ENCODE results near the gene RPLP2. TPM values are rescaled to one million over a fixed set of nuclear protein-coding genes. Genes with fewer than 3 reads are reported as not detected.

The RPLP2 gene
- total RNA-seq, 2 experiments from 2014 or later: 2,888 to 3,019 TPM

GRCh38 chr11:812390-812789 is 2.6 kb downstream of the RPLP2 start:
- Mint-ChIP-seq H3K27ac (peak overlapping the region; percentile 45), H3K9me3 (no peaks in the 10 kb centered on the region), H3K27me3 (no peaks in the 10 kb centered on the region), H3K4me1 (peaks cover 26% of the 10 kb centered on the region), H3K4me3 (no peak overlapping the region), H3K36me3 (peaks cover 14% of the 10 kb centered on the region)
- no peak for DNase-seq
- ATAC-seq (ENCODE audit: low read depth): no peak
- POLR2A ChIA-PET: interaction anchor here (1.1 kb wide), 1 partner anchor 20 kb away, joined by 4 read pairs; the partner anchor contains the start of gene CD151

GRCh38 chr11:813072-813455 is 3.3 kb downstream of the RPLP2 start:
- no peak for ATAC-seq (ENCODE audit: low read depth)
- Mint-ChIP-seq H3K36me3 (peaks cover 14% of the 10 kb centered on the region), H3K4me1 (peaks cover 23% of the 10 kb centered on the region), H3K4me3 (no peak overlapping the region), H3K27me3 (no peaks in the 10 kb centered on the region), H3K27ac (no peak overlapping the region), H3K9me3 (no peaks in the 10 kb centered on the region)
- POLR2A ChIA-PET: interaction anchor here (1.1 kb wide), 1 partner anchor 20 kb away, joined by 4 read pairs; the partner anchor contains the start of gene CD151
- no peak for DNase-seq

GRCh38 chr11:813456-814096 is 3.8 kb downstream of the RPLP2 start:
- DNase-seq: no peak
- Mint-ChIP-seq H3K36me3 (peaks cover 14% of the 10 kb centered on the region), H3K27me3 (no peaks in the 10 kb centered on the region), H3K4me1 (peaks cover 21% of the 10 kb centered on the region), H3K4me3 (no peak overlapping the region), H3K9me3 (no peaks in the 10 kb centered on the region), H3K27ac (no peak overlapping the region)
- ATAC-seq (ENCODE audit: low read depth): no peak
- POLR2A ChIA-PET: interaction anchor here (1.1 kb wide), 1 partner anchor 19 kb away, joined by 4 read pairs; the partner anchor contains the start of gene CD151

GRCh38 chr11:815675-816432 is 6.1 kb downstream of the RPLP2 start:
- H3K27ac Mint-ChIP-seq: no peak overlapping the region
- no peaks in the 10 kb centered on the region for H3K27me3 Mint-ChIP-seq
- DNase-seq (no peak), ATAC-seq (ENCODE audit: low read depth) (no peak)
- no peak overlapping the region for H3K4me3 Mint-ChIP-seq
- H3K4me1 Mint-ChIP-seq: peaks cover 17% of the 10 kb centered on the region
- peaks cover 14% of the 10 kb centered on the region for H3K36me3 Mint-ChIP-seq
- POLR2A ChIA-PET: no interaction called here
- no peaks in the 10 kb centered on the region for H3K9me3 Mint-ChIP-seq

DNA sequence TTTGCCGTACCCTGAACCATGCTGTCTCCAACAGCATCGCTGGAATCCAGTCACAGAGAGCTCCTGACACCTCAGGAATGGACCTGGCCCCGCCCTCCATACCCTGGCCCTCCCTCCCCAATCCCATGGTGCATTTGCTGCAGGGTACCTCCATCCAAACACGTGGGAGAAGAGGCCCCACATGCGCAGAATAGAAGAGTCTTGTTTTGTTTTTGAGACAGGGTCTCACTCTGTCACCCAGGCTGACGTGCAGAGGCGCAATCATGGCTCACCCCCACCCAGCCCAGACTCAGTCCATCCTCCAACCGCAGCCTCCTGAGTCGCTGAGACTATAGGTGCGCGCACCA is 6.6 kb downstream of the RPLP2 start:
- Mint-ChIP-seq H3K4me1 (peaks cover 15% of the 10 kb centered on the region), H3K27ac (no peak overlapping the region), H3K36me3 (peaks cover 11% of the 10 kb centered on the region), H3K9me3 (no peaks in the 10 kb centered on the region), H3K4me3 (no peak overlapping the region), H3K27me3 (no peaks in the 10 kb centered on the region)
- POLR2A ChIA-PET: no interaction called here
- DNase-seq (no peak), ATAC-seq (ENCODE audit: low read depth) (no peak)

GRCh38 chr11:818396-819128 is 8.8 kb downstream of the RPLP2 start, which contains the start of gene PNPLA2:
PNPLA2 (plus strand) TSS chr11:818914; CDS start chr11:819719, 805 bp downstream.
- Mint-ChIP-seq H3K27me3 (no peaks in the 10 kb centered on the region), H3K36me3 (peaks cover 3% of the 10 kb centered on the region), H3K4me3 (peak within 1 kb of the TSS; percentile 82), H3K9me3 (no peaks in the 10 kb centered on the region), H3K27ac (peak within 1 kb of the TSS; percentile 82), H3K4me1 (peaks cover 7% of the 10 kb centered on the region)
- ATAC-seq (ENCODE audit: low read depth) (no peak), DNase-seq (no peak)
- POLR2A ChIA-PET: interaction anchor here (0.9 to 3.0 kb wide), 16 partner anchors 8 to 499 kb away, joined by 3 to 51 read pairs (median 10); partner anchors contain the start of genes CD151, CHID1, CRACR2B and DEAF1

DNA sequence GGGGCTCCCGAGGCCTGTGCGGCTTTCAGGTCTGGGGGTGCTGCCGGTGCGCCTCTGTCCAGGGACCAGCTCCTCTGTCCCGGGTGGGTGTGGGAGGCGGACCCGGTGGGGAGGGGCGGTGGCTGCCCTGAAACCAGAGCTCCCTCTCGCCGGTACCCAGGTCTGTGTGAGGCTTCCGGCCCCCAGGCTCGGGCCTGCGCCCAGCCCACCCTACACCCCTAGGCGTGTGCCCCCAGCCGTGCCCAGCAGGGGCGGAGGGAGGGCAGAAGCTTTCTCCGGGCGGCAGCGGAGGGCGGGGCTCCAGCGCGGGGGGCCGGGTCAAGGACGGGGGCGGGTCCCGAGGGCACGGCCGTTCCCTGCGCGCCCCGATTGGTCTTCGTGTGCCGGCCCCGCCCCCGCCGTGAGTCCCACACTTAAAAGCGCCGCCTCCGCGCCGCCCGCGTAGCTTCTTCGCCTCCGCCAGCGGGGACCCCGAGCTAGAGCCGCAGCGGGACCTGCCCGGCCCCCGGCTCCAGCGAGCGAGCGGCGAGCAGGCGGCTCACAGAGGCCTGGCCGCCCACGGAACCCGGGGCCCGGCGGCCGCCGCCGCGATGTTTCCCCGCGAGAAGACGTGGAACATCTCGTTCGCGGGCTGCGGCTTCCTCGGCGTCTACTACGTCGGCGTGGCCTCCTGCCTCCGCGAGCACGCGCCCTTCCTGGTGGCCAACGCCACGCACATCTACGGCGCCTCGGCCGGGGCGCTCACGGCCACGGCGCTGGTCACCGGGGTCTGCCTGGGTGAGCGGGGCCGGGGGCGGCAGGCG is 9.6 kb downstream of the RPLP2 start:
- H3K36me3 Mint-ChIP-seq: peaks cover 2% of the 10 kb centered on the region
- DNase-seq (peak; percentile 97), ATAC-seq (ENCODE audit: low read depth) (peak; percentile 62)
- H3K27ac Mint-ChIP-seq: peak overlapping the region; percentile 82
- H3K4me3 Mint-ChIP-seq: peak overlapping the region; percentile 82
- no peaks in the 10 kb centered on the region for H3K9me3 Mint-ChIP-seq
- no peaks in the 10 kb centered on the region for H3K27me3 Mint-ChIP-seq
- POLR2A ChIA-PET: interaction anchor here (0.9 to 3.0 kb wide), 17 partner anchors 8 to 500 kb away, joined by 3 to 51 read pairs (median 8); partner anchors contain the start of genes CD151, CHID1, CRACR2B and DEAF1
- H3K4me1 Mint-ChIP-seq: peaks cover 7% of the 10 kb centered on the region

DNA sequence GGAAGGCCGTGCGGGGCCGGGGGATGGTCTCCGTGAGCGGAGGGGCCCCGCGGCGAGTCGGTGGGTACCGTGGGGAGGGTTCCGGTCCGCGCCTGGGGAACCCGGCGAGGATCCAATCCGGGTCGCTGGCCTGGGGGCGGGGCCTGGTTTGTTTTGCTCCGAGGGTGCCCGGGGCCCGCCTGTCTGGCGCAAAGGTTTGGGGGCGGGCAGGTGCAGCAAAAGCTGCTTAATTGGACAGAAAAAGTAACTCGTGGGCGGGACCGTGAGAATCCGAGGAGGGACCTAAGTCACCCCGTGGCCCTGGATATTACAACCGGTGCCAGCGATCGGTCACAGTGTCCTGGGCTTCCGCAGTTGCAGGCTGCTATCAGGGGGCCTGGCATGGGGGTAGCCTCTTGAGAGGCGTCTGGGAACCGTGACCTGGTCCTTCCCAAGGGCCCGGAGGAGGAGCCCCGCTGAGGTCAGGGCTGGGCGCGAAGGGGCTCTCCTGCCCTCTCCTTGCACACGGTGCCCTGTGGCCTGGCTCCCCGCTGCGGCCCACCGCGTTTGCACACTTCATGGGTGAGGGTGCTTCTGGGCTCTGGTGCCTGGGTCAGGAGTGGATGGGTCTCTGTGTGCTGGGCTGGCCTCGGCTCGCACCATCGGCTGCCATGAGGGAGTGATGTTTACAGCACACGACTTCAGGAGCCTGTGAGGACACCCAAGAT is 10.3 kb downstream of the RPLP2 start:
- peaks cover 4% of the 10 kb centered on the region for H3K36me3 Mint-ChIP-seq
- ATAC-seq (ENCODE audit: low read depth): peak; percentile 74
- peak overlapping the region; percentile 82 for H3K27ac Mint-ChIP-seq
- H3K9me3 Mint-ChIP-seq: no peaks in the 10 kb centered on the region
- POLR2A ChIA-PET: interaction anchor here (1.0 to 3.0 kb wide), 14 partner anchors 9 to 283 kb away, joined by 3 to 51 read pairs (median 14); partner anchors contain the start of genes CD151, CHID1, CRACR2B and DEAF1
- peaks cover 7% of the 10 kb centered on the region for H3K4me1 Mint-ChIP-seq
- peak overlapping the region; percentile 82 for H3K4me3 Mint-ChIP-seq
- peak; percentile 94 for DNase-seq
- no peaks in the 10 kb centered on the region for H3K27me3 Mint-ChIP-seq

- peak overlapping the region; percentile 82 for H3K4me3 Mint-ChIP-seq
- DNase-seq: no peak
- POLR2A ChIA-PET: interaction anchor here (1.8 to 3.0 kb wide), 8 partner anchors 8 to 89 kb away, joined by 6 to 51 read pairs (median 18); partner anchors contain the start of genes CD151, CHID1, CRACR2B and GATD1
- H3K9me3 Mint-ChIP-seq: no peaks in the 10 kb centered on the region
- peaks cover 7% of the 10 kb centered on the region for H3K4me1 Mint-ChIP-seq
- ATAC-seq (ENCODE audit: low read depth): no peak
- H3K36me3 Mint-ChIP-seq: peaks cover 5% of the 10 kb centered on the region
- H3K27me3 Mint-ChIP-seq: no peaks in the 10 kb centered on the region
- H3K27ac Mint-ChIP-seq: peak overlapping the region; percentile 42
These were observed 11.1 kb downstream of the RPLP2 start for GRCh38 chr11:820655-821511.

- Mint-ChIP-seq H3K27ac (no peak overlapping the region), H3K9me3 (no peaks in the 10 kb centered on the region)
These were observed 12.0 kb downstream of the RPLP2 start for GRCh38 chr11:821512-822371.

More at GRCh38 chr11:821512-822371, 12.0 kb downstream of the RPLP2 start:
- peaks cover 5% of the 10 kb centered on the region for H3K36me3 Mint-ChIP-seq
- H3K27me3 Mint-ChIP-seq: no peaks in the 10 kb centered on the region
- no peak for ATAC-seq (ENCODE audit: low read depth)
- POLR2A ChIA-PET: interaction anchor here (0.6 kb wide), 1 partner anchor 126 kb away, joined by 3 read pairs; the partner anchor contains the start of gene TMEM80
- H3K4me3 Mint-ChIP-seq: peak overlapping the region; percentile 16
- no peak for DNase-seq
- H3K4me1 Mint-ChIP-seq: peaks cover 11% of the 10 kb centered on the region
